Keratinocyte (primary cell): ENCODE measurements around the gene AKAP13. TPM values are rescaled to one million over a fixed set of nuclear protein-coding genes. Genes with fewer than 3 reads are reported as not detected.

ENCODE experiments used
- DNase-seq: peaks from one replicate; pipeline ENCODE4 v3.0.0-alpha.2; 2011; ENCODE audit warnings: low read depth, missing footprints, low spot score
- FAIRE-seq: peaks from 2 replicates; lab custom pipeline; 2011; peaks lifted over from hg19 to GRCh38; lab: Jason Lieb, UNC
- H2AFZ ChIP-seq: 2 replicates; pipeline ENCODE4 v1.6.0; 2012; ENCODE audit warnings: low read length, control low read depth, inconsistent platforms; ENCODE audit not compliant: control insufficient read depth
- H3K27ac ChIP-seq: 2 replicates; pipeline ENCODE4 v1.5.1; 2011; ENCODE audit warnings: low read length; ENCODE audit not compliant: control insufficient read depth, insufficient read depth
- H3K27me3 ChIP-seq: 3 replicates; pipeline ENCODE4 v1.6.0; 2011; ENCODE audit warnings: low read length; ENCODE audit not compliant: control insufficient read depth, insufficient read depth; ENCODE audit errors: extremely low read depth
- H3K36me3 ChIP-seq, 2 experiments: 2 replicates in 1 of 2; 3 replicates in 1 of 2; pipeline ENCODE4 v1.5.1; 2011; ENCODE audit warnings: low read length in 2 of 2, mild to moderate bottlenecking in 1 of 2; ENCODE audit not compliant: control insufficient read depth in 2 of 2, insufficient read depth in 2 of 2; ENCODE audit errors: extremely low read depth in 1 of 2
- H3K4me1 ChIP-seq: 3 replicates; pipeline ENCODE4 v1.5.1; 2011; ENCODE audit warnings: low read length; ENCODE audit not compliant: control insufficient read depth, insufficient read depth; ENCODE audit errors: extremely low read depth
- H3K4me2 ChIP-seq: 3 replicates; pipeline ENCODE4 v1.6.0; 2011; ENCODE audit warnings: low read depth, low read length; ENCODE audit not compliant: control insufficient read depth, insufficient read depth; ENCODE audit errors: extremely low read depth
- H3K4me3 ChIP-seq, 3 experiments: fragments of 200-600 bp in 1 of 3; sonication (generic) in 1 of 3; 2 replicates in 2 of 3; 3 replicates in 1 of 3; pipeline ENCODE4 v1.5.1; 2011 to 2016; ENCODE audit warnings: low read length in 3 of 3, mild to moderate bottlenecking in 3 of 3, control low read depth in 2 of 3, inconsistent platforms in 1 of 3, low read depth in 1 of 3, mixed read lengths in 1 of 3, mixed run types in 1 of 3, moderate library complexity in 1 of 3; ENCODE audit not compliant: control insufficient read depth in 2 of 3, insufficient read depth in 2 of 3; ENCODE audit errors: extremely low read depth in 1 of 3
- H3K79me2 ChIP-seq: 2 replicates; pipeline ENCODE4 v1.6.0; 2012; ENCODE audit warnings: low read length; ENCODE audit not compliant: control insufficient read depth, insufficient read depth
- H3K9ac ChIP-seq: 3 replicates; pipeline ENCODE4 v1.6.0; 2011; ENCODE audit warnings: low read length; ENCODE audit not compliant: control insufficient read depth, insufficient read depth; ENCODE audit errors: extremely low read depth
- H3K9me1 ChIP-seq: 3 replicates; pipeline ENCODE4 v1.6.0; 2011; ENCODE audit warnings: low read length; ENCODE audit not compliant: control insufficient read depth, insufficient read depth; ENCODE audit errors: extremely low read depth
- H3K9me3 ChIP-seq: 2 replicates; pipeline ENCODE4 v1.5.1; 2012; ENCODE audit warnings: low read depth, low read length; ENCODE audit not compliant: control insufficient read depth
- H4K20me1 ChIP-seq: 3 replicates; pipeline ENCODE4 v1.6.0; 2011; ENCODE audit warnings: low read length; ENCODE audit not compliant: control insufficient read depth, insufficient read depth; ENCODE audit errors: extremely low read depth
- CTCF ChIP-seq, 3 experiments: IDR thresholded peaks in 1 of 3; conservative IDR thresholded peaks in 1 of 3; optimal IDR thresholded peaks in 1 of 3; 2 replicates in 2 of 3; 3 replicates in 1 of 3; pipeline versions ENCODE3 to v1.5.1; 2011; ENCODE audit warnings: low read length in 3 of 3, mild to moderate bottlenecking in 3 of 3, moderate library complexity in 2 of 3, control low read depth in 1 of 3, inconsistent platforms in 1 of 3; ENCODE audit not compliant: insufficient read depth in 2 of 3; ENCODE audit errors: extremely low read depth in 1 of 3
- EZH2 ChIP-seq: IDR thresholded peaks from one replicate; pipeline ENCODE4 v1.6.1; 2012; ENCODE audit warnings: inconsistent platforms, mild to moderate bottlenecking, low read length, moderate library complexity
- dilution Hi-C: fragments of 300-500 bp; cut with MboI; formaldehyde crosslinking; loops from one replicate; pipeline ENCODE4 v1.7.0; 2020; ENCODE audit warnings: low sequenced_read_pairs; ENCODE audit not compliant: extremely low pct_ligation_motif_present
- polyA plus RNA-seq, 5 experiments: library from polyadenylated mRNA; depleted of rRNA in 3 of 5; stranded (reverse) in 3 of 5; stranded (forward) in 1 of 5; unstranded in 1 of 5; fragments of >200 nt; gene quantifications; 1 replicate in 1 of 5; 2 replicates in 3 of 5; 3 replicates in 1 of 5; pipeline versions ENCODE4 v1.2.1 to v1.2.3, GENCODE V29; 2011 to 2012; ENCODE audit warnings: missing spikeins in 2 of 5, low read depth in 1 of 5, low replicate concordance in 1 of 5

Gene AKAP13
- polyA plus RNA-seq, 1 donor (not counting 4 experiments of a cell fraction or from before 2014, with no cell fraction given): 16.7 TPM

DNA sequence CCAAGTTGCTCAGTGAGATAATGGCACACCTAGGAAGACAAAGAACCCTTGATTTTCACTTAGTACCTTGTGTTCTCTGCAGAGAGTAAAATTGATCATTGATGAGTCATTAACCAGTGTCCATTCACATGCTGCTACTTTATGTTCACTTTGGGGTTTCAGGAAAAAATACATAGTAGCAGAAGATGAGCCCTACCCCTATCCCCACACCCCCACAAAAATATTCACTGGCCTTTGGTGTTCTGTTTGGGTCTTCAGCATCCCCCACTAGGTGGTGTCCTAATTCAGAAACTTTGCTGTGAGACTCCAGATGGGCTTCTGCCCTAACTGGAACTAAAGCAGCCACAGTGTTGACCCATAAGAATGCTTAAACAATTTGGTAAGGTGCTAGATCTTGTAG, 235.5 kb downstream of the AKAP13 start:
- no peak for DNase-seq
- Histone ChIP-seq H3K4me1 (peaks cover 43% of the 10 kb centered on the region), H3K9me1 (no peaks in the 10 kb centered on the region), H3K9ac (no peak overlapping the region), H3K79me2 (peaks cover 4% of the 10 kb centered on the region), H3K9me3 (no peaks in the 10 kb centered on the region), H3K27me3 (no peaks in the 10 kb centered on the region), H3K4me2 (no peak overlapping the region), H3K36me3 (peaks cover 0 to 2% of the 10 kb centered on the region in 2 experiments), H3K4me3 (no peak overlapping the region), H3K27ac (no peak overlapping the region), H4K20me1 (no peaks in the 10 kb centered on the region), H2AFZ (no peak overlapping the region)
- peak; percentile 69 for FAIRE-seq
- TF ChIP-seq EZH2: no peak
- TF ChIP-seq CTCF (optimal IDR thresholded peaks at IDR 0.05 in 1 of 3, IDR thresholded peaks at IDR 0.05 in 1 of 3, conservative IDR thresholded peaks at IDR 0.05 in 1 of 3; ENCODE audit: extremely low read depth in 1 of 3, insufficient read depth in 2 of 3, low read length in 3 of 3): peak; percentile 30 to 44 (median 34)
- dilution Hi-C loops: no loop called here

GRCh38 chr15:85616549-85617110, 236.2 kb downstream of the AKAP13 start:
- Histone ChIP-seq H3K27ac (no peak overlapping the region), H3K4me2 (no peak overlapping the region), H3K27me3 (no peaks in the 10 kb centered on the region), H4K20me1 (no peaks in the 10 kb centered on the region), H3K9me1 (no peaks in the 10 kb centered on the region), H3K9me3 (no peaks in the 10 kb centered on the region), H3K9ac (no peak overlapping the region), H3K79me2 (peaks cover 6% of the 10 kb centered on the region), H3K4me3 (no peak overlapping the region), H3K36me3 (no peaks in the 10 kb centered on the region), H3K4me1 (peaks cover 47% of the 10 kb centered on the region), H2AFZ (no peak overlapping the region)
- TF ChIP-seq EZH2 (no peak), CTCF (optimal IDR thresholded peaks at IDR 0.05 in 1 of 3, IDR thresholded peaks at IDR 0.05 in 1 of 3, conservative IDR thresholded peaks at IDR 0.05 in 1 of 3; ENCODE audit: extremely low read depth in 1 of 3, insufficient read depth in 2 of 3, low read length in 3 of 3) (no peak)
- FAIRE-seq (no peak), DNase-seq (no peak)
- dilution Hi-C loops: no loop called here
